ENCODE results near the gene NTM. TPM values are rescaled to one million over a fixed set of nuclear protein-coding genes. Genes with fewer than 3 reads are reported as not detected.

NTM gene
- total and polyA plus RNA-seq, 2 experiments from 2014 or later: 2.2 to 4.9 TPM

GRCh38 chr11:131583421-131583820, 213.0 kb downstream of the NTM start:
- Histone ChIP-seq H3K4me3 (no peak overlapping the region), H3K4me1 (ENCODE audit: insufficient read depth) (no peaks in the 10 kb centered on the region), H3K27me3 (no peaks in the 10 kb centered on the region), H3K79me2 (no peaks in the 10 kb centered on the region), H3K9me2 (replicated peaks; ENCODE audit: insufficient read depth) (no peaks in the 10 kb centered on the region), H3K4me2 (no peak overlapping the region), H4K20me1 (ENCODE audit: insufficient read depth, poor library complexity, severe bottlenecking) (no peaks in the 10 kb centered on the region), H3K27ac (no peak overlapping the region), H3K9me3 (ENCODE audit: low read depth) (no peaks in the 10 kb centered on the region), H2AFZ (no peak overlapping the region), H3K36me3 (replicated peaks; ENCODE audit: insufficient read depth, low read depth) (no peaks in the 10 kb centered on the region)
- TF ChIP-seq EZH2phosphoT487 (IDR thresholded peaks at IDR 0.05; ENCODE audit: low read depth, severe bottlenecking, unreplicated experiment) (no peak), CTCF (IDR thresholded peaks at IDR 0.05; ENCODE audit: poor library complexity) (no peak), EZH2 (IDR thresholded peaks at IDR 0.05; ENCODE audit: borderline replicate concordance) (no peak)
- DNase-seq (ENCODE audit: low spot score): no peak
- 88% methylated on average over 5 of the region's 5 CpGs for WGBS (ENCODE audit: low lambda C conversion rate, missing lambda C conversion rate)

- Histone ChIP-seq H4K20me1 (ENCODE audit: insufficient read depth, poor library complexity, severe bottlenecking) (no peaks in the 10 kb centered on the region), H2AFZ (no peak overlapping the region), H3K27me3 (no peaks in the 10 kb centered on the region), H3K4me3 (no peak overlapping the region), H3K4me1 (ENCODE audit: insufficient read depth) (no peaks in the 10 kb centered on the region), H3K9me2 (replicated peaks; ENCODE audit: insufficient read depth) (no peaks in the 10 kb centered on the region), H3K9me3 (ENCODE audit: low read depth) (no peaks in the 10 kb centered on the region), H3K79me2 (no peaks in the 10 kb centered on the region), H3K4me2 (no peak overlapping the region), H3K36me3 (replicated peaks; ENCODE audit: insufficient read depth, low read depth) (no peaks in the 10 kb centered on the region), H3K27ac (no peak overlapping the region)
- 70% methylated on average over 6 of the region's 6 CpGs for WGBS (ENCODE audit: low lambda C conversion rate, missing lambda C conversion rate)
- TF ChIP-seq EZH2 (IDR thresholded peaks at IDR 0.05; ENCODE audit: borderline replicate concordance) (no peak), CTCF (IDR thresholded peaks at IDR 0.05; ENCODE audit: poor library complexity) (no peak), EZH2phosphoT487 (IDR thresholded peaks at IDR 0.05; ENCODE audit: low read depth, severe bottlenecking, unreplicated experiment) (no peak)
- no peak for DNase-seq (ENCODE audit: low spot score)
These were observed 213.5 kb downstream of the NTM start for GRCh38 chr11:131583938-131584337.

GRCh38 chr11:131584785-131585592, 214.6 kb downstream of the NTM start:
- DNase-seq (ENCODE audit: low spot score): no peak
- no peak overlapping the region for H2AFZ ChIP-seq
- no peak overlapping the region for H3K27ac ChIP-seq
- H3K9me3 ChIP-seq (ENCODE audit: low read depth): no peaks in the 10 kb centered on the region
- H3K79me2 ChIP-seq: no peaks in the 10 kb centered on the region
- no peaks in the 10 kb centered on the region for H3K4me1 ChIP-seq (ENCODE audit: insufficient read depth)
- WGBS (ENCODE audit: low lambda C conversion rate, missing lambda C conversion rate): 70% methylated on average over 23 of the region's 24 CpGs
- H3K9me2 ChIP-seq (replicated peaks; ENCODE audit: insufficient read depth): no peaks in the 10 kb centered on the region
- no peaks in the 10 kb centered on the region for H4K20me1 ChIP-seq (ENCODE audit: insufficient read depth, poor library complexity, severe bottlenecking)
- no peaks in the 10 kb centered on the region for H3K27me3 ChIP-seq
- H3K4me3 ChIP-seq: no peak overlapping the region
- H3K4me2 ChIP-seq: no peak overlapping the region
- peak; percentile 24 for TF ChIP-seq CTCF (IDR thresholded peaks at IDR 0.05; ENCODE audit: poor library complexity)
- no peak for TF ChIP-seq EZH2 (IDR thresholded peaks at IDR 0.05; ENCODE audit: borderline replicate concordance)
- no peak for TF ChIP-seq EZH2phosphoT487 (IDR thresholded peaks at IDR 0.05; ENCODE audit: low read depth, severe bottlenecking, unreplicated experiment)
- no peaks in the 10 kb centered on the region for H3K36me3 ChIP-seq (replicated peaks; ENCODE audit: insufficient read depth, low read depth)

Measured in hepatocyte (in vitro differentiated cells).